NCI-H748 (cell line): ENCODE results near the gene UNC93B1.
"Not testable (repeated sequence)": the region's sequence is repeated elsewhere in the genome, so short reads cannot be mapped to it uniquely, and the experiment has no call there.

Experiments used
- DNase-seq: peaks from one replicate; lab custom pipeline; 2025; ENCODE audit not compliant: unreplicated experiment; lab: John Stamatoyannopoulos, UW

UNC93B1 gene

GRCh38 chr11:67943406-67943805, 60.5 kb downstream of the UNC93B1 start:
- DNase-seq = not testable (repeated sequence)
